Measurements from ENCODE around the gene COPG2. TPM values are rescaled to one million over a fixed set of nuclear protein-coding genes. Genes with fewer than 3 reads are reported as not detected.
A peak's percentile ranks its signal among the peaks of the same experiment; 100 is the strongest.

COPG2 gene
- total and polyA plus RNA-seq, 2 of the 13 experiments (the other 11 are each of a cell fraction or from before 2014, with no cell fraction given), result 14.1 to 17.7 TPM

GRCh38 chr7:130486114-130486953 lies 182.2 kb downstream of the COPG2 start (continued):
- no peak for TF ChIP-seq ZNF558 (CRISPR knock-in tag; IDR thresholded peaks at IDR 0.05; ENCODE audit: borderline replicate concordance)
- TF ChIP-seq GTF2F1 (IDR thresholded peaks at IDR 0.05; ENCODE audit: low read length), result no peak
- TF ChIP-seq, protein P1, sequence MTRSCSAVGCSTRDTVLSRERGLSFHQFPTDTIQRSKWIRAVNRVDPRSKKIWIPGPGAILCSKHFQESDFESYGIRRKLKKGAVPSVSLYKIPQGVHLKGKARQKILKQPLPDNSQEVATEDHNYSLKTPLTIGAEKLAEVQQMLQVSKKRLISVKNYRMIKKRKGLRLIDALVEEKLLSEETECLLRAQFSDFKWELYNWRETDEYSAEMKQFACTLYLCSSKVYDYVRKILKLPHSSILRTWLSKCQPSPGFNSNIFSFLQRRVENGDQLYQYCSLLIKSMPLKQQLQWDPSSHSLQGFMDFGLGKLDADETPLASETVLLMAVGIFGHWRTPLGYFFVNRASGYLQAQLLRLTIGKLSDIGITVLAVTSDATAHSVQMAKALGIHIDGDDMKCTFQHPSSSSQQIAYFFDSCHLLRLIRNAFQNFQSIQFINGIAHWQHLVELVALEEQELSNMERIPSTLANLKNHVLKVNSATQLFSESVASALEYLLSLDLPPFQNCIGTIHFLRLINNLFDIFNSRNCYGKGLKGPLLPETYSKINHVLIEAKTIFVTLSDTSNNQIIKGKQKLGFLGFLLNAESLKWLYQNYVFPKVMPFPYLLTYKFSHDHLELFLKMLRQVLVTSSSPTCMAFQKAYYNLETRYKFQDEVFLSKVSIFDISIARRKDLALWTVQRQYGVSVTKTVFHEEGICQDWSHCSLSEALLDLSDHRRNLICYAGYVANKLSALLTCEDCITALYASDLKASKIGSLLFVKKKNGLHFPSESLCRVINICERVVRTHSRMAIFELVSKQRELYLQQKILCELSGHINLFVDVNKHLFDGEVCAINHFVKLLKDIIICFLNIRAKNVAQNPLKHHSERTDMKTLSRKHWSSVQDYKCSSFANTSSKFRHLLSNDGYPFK (CRISPR knock-in tag; IDR thresholded peaks at IDR 0.05; ENCODE audit: borderline replicate concordance), result peak; percentile 87
- TF ChIP-seq RFXAP (CRISPR knock-in tag; IDR thresholded peaks at IDR 0.05; ENCODE audit: borderline replicate concordance), result peak; percentile 35; the same call in 1 of the 2 replicates
- no peak for TF ChIP-seq ZNF629 (CRISPR knock-in tag; conservative IDR thresholded peaks at IDR 0.05)
- TF ChIP-seq, protein P2, sequence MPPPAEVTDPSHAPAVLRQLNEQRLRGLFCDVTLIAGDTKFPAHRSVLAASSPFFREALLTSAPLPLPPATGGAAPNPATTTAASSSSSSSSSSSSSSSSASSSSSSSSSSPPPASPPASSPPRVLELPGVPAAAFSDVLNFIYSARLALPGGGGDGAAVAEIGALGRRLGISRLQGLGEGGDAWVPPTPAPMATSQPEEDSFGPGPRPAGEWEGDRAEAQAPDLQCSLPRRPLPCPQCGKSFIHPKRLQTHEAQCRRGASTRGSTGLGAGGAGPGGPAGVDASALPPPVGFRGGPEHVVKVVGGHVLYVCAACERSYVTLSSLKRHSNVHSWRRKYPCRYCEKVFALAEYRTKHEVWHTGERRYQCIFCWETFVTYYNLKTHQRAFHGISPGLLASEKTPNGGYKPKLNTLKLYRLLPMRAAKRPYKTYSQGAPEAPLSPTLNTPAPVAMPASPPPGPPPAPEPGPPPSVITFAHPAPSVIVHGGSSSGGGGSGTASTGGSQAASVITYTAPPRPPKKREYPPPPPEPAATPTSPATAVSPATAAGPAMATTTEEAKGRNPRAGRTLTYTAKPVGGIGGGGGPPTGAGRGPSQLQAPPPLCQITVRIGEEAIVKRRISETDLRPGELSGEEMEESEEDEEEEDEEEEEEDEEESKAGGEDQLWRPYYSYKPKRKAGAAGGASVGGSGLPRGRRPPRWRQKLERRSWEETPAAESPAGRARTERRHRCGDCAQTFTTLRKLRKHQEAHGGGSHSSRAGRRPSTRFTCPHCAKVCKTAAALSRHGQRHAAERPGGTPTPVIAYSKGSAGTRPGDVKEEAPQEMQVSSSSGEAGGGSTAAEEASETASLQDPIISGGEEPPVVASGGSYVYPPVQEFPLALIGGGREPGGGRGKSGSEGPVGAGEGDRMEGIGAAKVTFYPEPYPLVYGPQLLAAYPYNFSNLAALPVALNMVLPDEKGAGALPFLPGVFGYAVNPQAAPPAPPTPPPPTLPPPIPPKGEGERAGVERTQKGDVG (CRISPR knock-in tag; IDR thresholded peaks at IDR 0.05; ENCODE audit: borderline replicate concordance), result 0 out of 2 replicates have a peak, but pooled peaks have one; percentile 47
- no peak for TF ChIP-seq FIP1L1 (IDR thresholded peaks at IDR 0.05; ENCODE audit: borderline replicate concordance, insufficient read depth, low read depth, low read length)
- 0 out of 2 replicates have a peak, but pooled peaks have one; percentile 47 for TF ChIP-seq KLF13 (CRISPR knock-in tag; IDR thresholded peaks at IDR 0.05)
- TF ChIP-seq ZNF644 (CRISPR knock-in tag; IDR thresholded peaks at IDR 0.05; ENCODE audit: low read depth), result 0 out of 2 replicates have a peak, but pooled peaks have one; percentile 27
- TF ChIP-seq, protein P3, sequence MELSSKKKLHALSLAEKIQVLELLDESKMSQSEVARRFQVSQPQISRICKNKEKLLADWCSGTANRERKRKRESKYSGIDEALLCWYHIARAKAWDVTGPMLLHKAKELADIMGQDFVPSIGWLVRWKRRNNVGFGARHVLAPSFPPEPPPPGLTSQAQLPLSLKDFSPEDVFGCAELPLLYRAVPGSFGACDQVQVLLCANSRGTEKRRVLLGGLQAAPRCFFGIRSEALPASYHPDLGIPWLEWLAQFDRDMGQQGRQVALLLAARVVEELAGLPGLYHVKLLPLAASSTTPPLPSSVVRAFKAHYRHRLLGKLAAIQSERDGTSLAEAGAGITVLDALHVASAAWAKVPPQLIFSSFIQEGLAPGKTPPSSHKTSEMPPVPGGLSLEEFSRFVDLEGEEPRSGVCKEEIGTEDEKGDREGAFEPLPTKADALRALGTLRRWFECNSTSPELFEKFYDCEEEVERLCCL (CRISPR knock-in tag; IDR thresholded peaks at IDR 0.05; ENCODE audit: borderline replicate concordance), result no peak
- TF ChIP-seq ZNF326 (CRISPR knock-in tag; IDR thresholded peaks at IDR 0.05; ENCODE audit: borderline replicate concordance), result no peak
- no peak for TF ChIP-seq TCF7 (IDR thresholded peaks at IDR 0.05; ENCODE audit: low read depth)
- no peak for TF ChIP-seq RERE (CRISPR knock-in tag; IDR thresholded peaks at IDR 0.05; ENCODE audit: low read depth)
- peak; percentile 31 for TF ChIP-seq JARID2 (CRISPR knock-in tag; IDR thresholded peaks at IDR 0.05; ENCODE audit: insufficient replicate concordance)
